Stomach (tissue), 4 donors: ENCODE data around the gene ALPP.

Experiments used
- POLR2A ChIP-seq, 4 donors: fragments of 450-650 bp; IDR thresholded peaks; one replicate each; pipeline ENCODE4 v1.6.1; 2016; ENCODE audit warnings: antibody characterized with exemption in 4 of 4, control low read depth in 2 of 4, mild to moderate bottlenecking in 1 of 4, moderate library complexity in 1 of 4
- POLR2AphosphoS5 ChIP-seq, 3 donors: sonication (generic); formaldehyde crosslinking; IDR thresholded peaks; one replicate each; pipeline ENCODE4 v1.6.1; 2016; ENCODE audit warnings: antibody characterized with exemption in 3 of 3
- TF ChIP-seq, protein P1 (sequence below), 7 experiments: fragments of 450-650 bp in 4 of 7; fragments of 200-600 bp in 3 of 7; sonication (generic) in 3 of 7; IDR thresholded peaks; one replicate each; pipeline ENCODE4 v1.5.1; 2016 to 2019; ENCODE audit warnings: antibody characterized with exemption in 7 of 7, control low read depth in 2 of 7, mild to moderate bottlenecking in 1 of 7

DNA sequence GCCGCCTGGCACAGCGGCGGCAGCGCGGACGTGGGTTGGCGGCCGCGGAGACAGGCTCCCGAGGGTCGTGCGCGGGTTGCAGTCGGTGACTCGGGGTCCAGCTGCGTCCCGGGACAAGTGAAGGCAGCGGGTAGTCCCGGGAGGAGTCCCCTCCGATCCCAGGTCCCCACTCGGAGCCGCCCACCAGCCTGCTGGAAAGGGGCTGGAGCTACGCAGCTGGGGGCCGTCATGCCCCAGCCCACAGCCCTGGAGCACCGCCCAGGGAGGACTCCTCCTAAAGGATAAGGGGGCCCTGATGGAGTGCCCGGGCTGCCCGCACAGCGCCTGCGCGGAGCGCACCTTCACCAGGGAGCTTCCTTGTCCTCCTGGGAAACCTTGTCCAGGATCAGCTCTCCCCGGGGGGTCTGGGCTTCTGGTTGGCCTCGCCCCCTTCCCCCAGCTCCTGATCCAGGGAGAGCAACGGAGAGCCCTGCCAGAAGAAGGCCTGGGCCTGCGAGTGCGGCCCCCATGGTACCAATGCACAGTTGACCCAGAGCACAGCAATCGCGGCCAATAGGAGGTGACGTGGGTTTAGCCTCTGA is 25.9 kb upstream of the ALPP start:
- no peak for TF ChIP-seq POLR2A (IDR thresholded peaks at IDR 0.05)
- TF ChIP-seq, protein P1, sequence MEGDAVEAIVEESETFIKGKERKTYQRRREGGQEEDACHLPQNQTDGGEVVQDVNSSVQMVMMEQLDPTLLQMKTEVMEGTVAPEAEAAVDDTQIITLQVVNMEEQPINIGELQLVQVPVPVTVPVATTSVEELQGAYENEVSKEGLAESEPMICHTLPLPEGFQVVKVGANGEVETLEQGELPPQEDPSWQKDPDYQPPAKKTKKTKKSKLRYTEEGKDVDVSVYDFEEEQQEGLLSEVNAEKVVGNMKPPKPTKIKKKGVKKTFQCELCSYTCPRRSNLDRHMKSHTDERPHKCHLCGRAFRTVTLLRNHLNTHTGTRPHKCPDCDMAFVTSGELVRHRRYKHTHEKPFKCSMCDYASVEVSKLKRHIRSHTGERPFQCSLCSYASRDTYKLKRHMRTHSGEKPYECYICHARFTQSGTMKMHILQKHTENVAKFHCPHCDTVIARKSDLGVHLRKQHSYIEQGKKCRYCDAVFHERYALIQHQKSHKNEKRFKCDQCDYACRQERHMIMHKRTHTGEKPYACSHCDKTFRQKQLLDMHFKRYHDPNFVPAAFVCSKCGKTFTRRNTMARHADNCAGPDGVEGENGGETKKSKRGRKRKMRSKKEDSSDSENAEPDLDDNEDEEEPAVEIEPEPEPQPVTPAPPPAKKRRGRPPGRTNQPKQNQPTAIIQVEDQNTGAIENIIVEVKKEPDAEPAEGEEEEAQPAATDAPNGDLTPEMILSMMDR (IDR thresholded peaks at IDR 0.05) = no peak
- no peak for TF ChIP-seq POLR2AphosphoS5 (IDR thresholded peaks at IDR 0.05)
